GM18498 (cell line): ENCODE measurements around the gene TNNC2.

ENCODE experiments used
- ATAC-seq: cut with Tn5 transposase; IDR thresholded peaks from one replicate; pipeline ENCODE4 v1.9.1; 2021; ENCODE audit warnings: mild to moderate bottlenecking, moderate library complexity; ENCODE audit not compliant: unreplicated experiment

The TNNC2 gene

GRCh38 chr20:45782890-45783289 lies 44.2 kb downstream of the TNNC2 start:
- no peak for ATAC-seq

GRCh38 chr20:45781391-45781931 lies 45.7 kb downstream of the TNNC2 start:
- no peak for ATAC-seq

- ATAC-seq, result no peak
Measured at GRCh38 chr20:45780159-45780558, 47.0 kb downstream of the TNNC2 start.

- no peak for ATAC-seq
Measured at GRCh38 chr20:45779011-45779915, 47.8 kb downstream of the TNNC2 start.

GRCh38 chr20:45776931-45777330 lies 50.2 kb downstream of the TNNC2 start:
- ATAC-seq, result no peak

- ATAC-seq, result no peak
Measured at GRCh38 chr20:45775411-45775810, 51.7 kb downstream of the TNNC2 start.

- ATAC-seq, result no peak
Measured at GRCh38 chr20:45774945-45775344, 52.2 kb downstream of the TNNC2 start.
